ENCODE data around the gene COG5.

GRCh38 chr7:107309296-107309695 lies 254.4 kb downstream of the COG5 start:
- TF ChIP-seq EZH2 (IDR thresholded peaks at IDR 0.05; ENCODE audit: borderline replicate concordance, low read length) (no peak), CTCF (IDR thresholded peaks at IDR 0.05; ENCODE audit: low read length) (no peak)
